GM12892 (cell line): Measurements from ENCODE around the gene CSRP3.
"Not testable (repeated sequence)": the region's sequence is repeated elsewhere in the genome, so short reads cannot be mapped to it uniquely, and the experiment has no call there.

Experiments
- DNase-seq: peaks from one replicate; pipeline ENCODE4 v3.0.0; 2011; ENCODE audit not compliant: insufficient read length
- FAIRE-seq: peaks from 2 replicates; lab custom pipeline; 2011; peaks lifted over from hg19 to GRCh38; lab: Jason Lieb, UNC
- POLR2A ChIP-seq: IDR thresholded peaks from 2 replicates; pipeline ENCODE4 v1.6.1; 2011; ENCODE audit warnings: low read depth, low read length, control low read depth
- POLR2AphosphoS5 ChIP-seq: IDR thresholded peaks from 2 replicates; pipeline ENCODE4 v1.6.1; 2011; ENCODE audit warnings: low read depth, low read length, control low read depth
- TAF1 ChIP-seq: IDR thresholded peaks from 2 replicates; pipeline ENCODE4 v1.6.1; 2011; ENCODE audit warnings: low read depth, mild to moderate bottlenecking, control low read depth, low read length, borderline replicate concordance

The CSRP3 gene

DNA sequence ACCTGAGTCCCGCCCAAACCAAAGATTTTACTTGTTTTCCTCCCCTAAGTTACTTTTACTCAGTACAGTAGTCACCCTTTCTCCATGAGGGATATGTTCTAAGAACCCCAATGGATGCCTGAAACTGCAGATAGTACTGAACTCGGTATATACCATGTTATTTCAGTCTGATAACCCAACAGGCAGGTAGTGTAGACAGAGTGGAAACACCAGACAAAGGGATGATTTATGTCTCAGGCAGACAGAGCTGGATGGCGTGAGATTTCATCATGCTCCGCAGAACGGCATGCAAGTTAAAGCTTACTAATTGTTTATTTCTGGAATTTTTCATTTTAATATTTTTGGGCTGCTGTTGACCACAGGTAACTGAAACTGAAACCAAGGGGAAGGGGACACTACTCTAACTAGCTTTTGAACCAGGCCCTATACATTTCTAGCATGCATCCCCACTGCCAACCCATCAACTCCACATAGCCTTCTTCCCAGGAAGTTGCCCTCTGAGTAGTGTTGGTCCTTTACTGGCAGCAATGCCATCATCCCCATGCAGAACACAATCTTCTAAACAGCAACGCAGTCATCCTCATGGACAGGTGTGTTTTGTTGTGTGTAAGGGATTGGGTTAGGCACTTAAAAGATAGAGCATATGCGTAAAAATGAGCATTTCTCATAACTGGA is 27.7 kb downstream of the CSRP3 start:
- DNase-seq, result no peak

GRCh38 chr11:19173004-19173689 is 28.6 kb downstream of the CSRP3 start:
- no peak for DNase-seq
- TF ChIP-seq POLR2AphosphoS5 (no peak), POLR2A (no peak), TAF1 (no peak)
- peak; percentile 44 for FAIRE-seq

More for the DNA sequence above, 27.7 kb downstream of the CSRP3 start:
- TF ChIP-seq POLR2A (no peak), TAF1 (no peak), POLR2AphosphoS5 (no peak)
- FAIRE-seq, result no peak

DNA sequence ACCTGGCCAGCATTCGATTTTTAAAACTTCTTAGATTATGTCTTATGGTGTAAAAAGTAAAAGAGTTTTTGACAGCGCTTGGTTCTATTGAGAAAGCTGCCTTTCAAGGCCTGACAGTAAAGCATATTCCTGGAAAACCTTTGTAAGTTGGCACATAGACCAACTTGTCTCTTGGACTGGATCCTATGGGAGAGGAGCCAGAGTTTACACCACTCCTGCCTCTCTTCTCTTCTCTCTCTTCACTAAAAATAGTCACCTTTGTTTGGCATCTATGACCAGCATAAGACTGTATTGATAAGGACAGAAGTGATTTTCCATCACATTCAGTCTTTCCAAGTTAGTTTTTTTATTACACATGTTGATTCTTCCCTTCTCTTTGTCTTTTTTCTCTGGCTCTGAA is 33.7 kb downstream of the CSRP3 start:
- FAIRE-seq, result no peak
- no peak for DNase-seq
- no peak for TF ChIP-seq POLR2A
- TF ChIP-seq POLR2AphosphoS5, result no peak
- no peak for TF ChIP-seq TAF1

GRCh38 chr11:19164881-19165280 is 36.9 kb downstream of the CSRP3 start:
- no peak for TF ChIP-seq TAF1
- no peak for TF ChIP-seq POLR2A
- no peak for TF ChIP-seq POLR2AphosphoS5
- DNase-seq (no peak), FAIRE-seq (peak; percentile 70)

DNA sequence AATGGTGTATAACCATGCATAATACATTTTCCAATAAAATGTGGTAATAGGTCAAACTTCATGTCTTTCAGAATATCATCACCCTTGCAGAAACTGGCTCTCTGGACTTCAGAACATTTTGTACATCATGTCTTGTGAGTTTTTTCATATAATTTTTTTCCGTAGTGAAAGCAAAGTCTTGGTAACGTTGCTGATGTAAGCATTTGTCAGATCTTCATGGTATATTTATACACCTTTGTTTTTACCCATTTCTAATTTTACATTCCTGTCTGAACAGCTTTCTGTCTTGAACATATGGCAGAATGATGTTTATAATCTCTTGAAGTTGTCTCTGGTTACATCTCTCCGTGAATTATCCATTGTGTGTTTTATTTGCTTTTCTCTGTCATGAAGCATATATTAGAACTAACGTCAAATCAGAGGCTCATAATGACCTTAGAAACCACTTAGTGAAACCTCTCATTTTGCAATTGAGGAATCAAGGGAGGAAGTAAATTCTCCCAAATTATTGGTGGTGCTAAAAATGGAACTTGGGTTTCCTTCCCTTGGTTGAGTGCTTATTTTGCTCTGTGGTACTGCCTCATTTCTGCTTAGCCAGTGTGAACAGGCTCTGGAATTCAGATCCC is 37.4 kb downstream of the CSRP3 start:
- DNase-seq, result no peak
- FAIRE-seq, result no peak

GRCh38 chr11:19163617-19164016 is 38.2 kb downstream of the CSRP3 start:
- DNase-seq (no peak), FAIRE-seq (peak; percentile 27)
- TF ChIP-seq POLR2A (no peak), POLR2AphosphoS5 (no peak), TAF1 (no peak)

More for the DNA sequence above, 37.4 kb downstream of the CSRP3 start:
- TF ChIP-seq POLR2AphosphoS5 (no peak), POLR2A (no peak), TAF1 (no peak)

- TF ChIP-seq POLR2A (no peak), POLR2AphosphoS5 (no peak), TAF1 (no peak)
- DNase-seq (no peak), FAIRE-seq (no peak)
Measured at GRCh38 chr11:19162951-19163505, 38.8 kb downstream of the CSRP3 start.

DNA sequence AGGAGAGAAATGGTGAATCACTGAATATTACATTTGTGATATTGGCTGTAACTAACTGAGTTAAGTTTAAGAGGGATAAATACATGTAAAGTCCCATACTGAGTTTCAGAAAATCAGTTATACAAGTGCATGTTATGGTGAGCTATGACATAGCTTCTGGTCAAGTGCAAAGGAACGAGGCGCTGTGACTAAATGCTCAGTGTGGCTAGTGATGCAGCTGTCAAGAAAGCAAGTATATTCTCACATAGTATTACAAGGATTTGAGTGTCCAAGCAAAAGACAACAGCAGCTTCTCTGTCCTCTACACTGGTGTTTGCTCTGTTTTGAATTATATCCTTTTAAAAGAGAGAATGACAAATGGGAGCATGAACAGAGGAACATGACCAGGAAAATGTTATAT is 40.1 kb downstream of the CSRP3 start:
- FAIRE-seq, result no peak
- DNase-seq, result no peak
- TF ChIP-seq POLR2AphosphoS5, result no peak
- TF ChIP-seq POLR2A, result no peak

GRCh38 chr11:19160847-19161246 is 40.9 kb downstream of the CSRP3 start:
- no peak for DNase-seq
- TF ChIP-seq POLR2A (no peak), TAF1 (no peak), POLR2AphosphoS5 (no peak)
- FAIRE-seq, result no peak

DNA sequence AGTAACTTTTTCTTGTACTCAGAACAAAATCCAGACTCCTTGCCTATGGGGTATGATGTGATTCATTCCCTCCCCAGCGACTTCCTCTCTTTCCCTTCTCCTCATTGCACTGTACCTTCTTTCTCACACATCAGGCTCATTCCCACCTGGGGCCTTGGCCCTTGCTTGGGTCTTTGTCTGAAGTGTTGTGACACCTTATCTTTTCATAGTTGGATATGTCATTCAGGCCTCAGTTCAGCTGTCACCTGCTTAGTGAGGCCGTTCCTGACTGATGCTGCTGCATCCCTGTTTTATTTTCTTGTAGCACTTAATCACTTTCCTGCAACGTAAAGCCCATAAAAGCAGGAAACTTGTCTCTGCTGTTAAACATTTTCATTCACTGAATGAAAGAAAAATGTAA is 44.9 kb downstream of the CSRP3 start:
- no peak for FAIRE-seq
- no peak for DNase-seq
- no peak for TF ChIP-seq TAF1

DNA sequence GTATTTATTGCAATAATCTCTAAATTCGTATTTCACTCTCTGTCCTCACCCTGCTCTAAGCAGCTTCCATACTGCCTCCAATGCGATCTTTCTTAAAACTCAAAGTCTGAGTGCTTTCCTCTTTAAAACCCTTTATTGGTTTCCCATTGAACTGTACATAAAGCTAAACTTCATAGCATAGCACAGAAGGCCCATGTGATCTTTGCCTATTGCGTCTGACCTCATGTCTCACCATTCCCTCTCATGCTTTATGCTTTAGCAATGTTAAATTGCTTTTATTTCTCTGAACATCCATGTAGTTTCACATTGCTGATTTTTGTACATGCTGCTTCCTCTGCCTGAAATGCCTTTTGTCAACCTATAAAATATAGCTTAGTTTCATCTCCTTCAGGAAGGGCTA is 56.5 kb downstream of the CSRP3 start:
- peak; percentile 24 for FAIRE-seq
- DNase-seq, result no peak
- no peak for TF ChIP-seq TAF1

DNA sequence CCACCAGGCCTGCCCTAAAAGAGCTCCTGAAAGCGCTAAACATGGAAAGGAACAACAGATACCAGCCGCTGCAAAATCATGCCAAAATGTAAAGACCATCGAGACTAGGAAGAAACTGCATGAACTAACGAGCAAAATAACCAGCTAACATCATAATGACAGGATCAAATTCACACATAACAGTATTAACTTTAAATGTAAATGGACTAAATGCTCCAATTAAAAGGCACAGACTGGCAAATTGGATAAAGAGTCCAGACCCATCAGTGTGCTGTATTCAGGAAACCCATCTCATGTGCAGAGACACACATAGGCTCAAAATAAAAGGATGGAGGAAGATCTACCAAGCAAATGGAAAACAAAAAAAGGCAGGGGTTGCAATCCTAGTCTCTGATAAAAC is 64.9 kb downstream of the CSRP3 start:
- not testable (repeated sequence) for DNase-seq, FAIRE-seq
